Measurements from ENCODE around the gene MYLK2. TPM values are rescaled to one million over a fixed set of nuclear protein-coding genes. Genes with fewer than 3 reads are reported as not detected.

Gene MYLK2
- total RNA-seq, 3 donors from 2014 or later (not counting 1 experiment from before 2014, with no cell fraction given) = 0.12 TPM; not detected in 2

DNA sequence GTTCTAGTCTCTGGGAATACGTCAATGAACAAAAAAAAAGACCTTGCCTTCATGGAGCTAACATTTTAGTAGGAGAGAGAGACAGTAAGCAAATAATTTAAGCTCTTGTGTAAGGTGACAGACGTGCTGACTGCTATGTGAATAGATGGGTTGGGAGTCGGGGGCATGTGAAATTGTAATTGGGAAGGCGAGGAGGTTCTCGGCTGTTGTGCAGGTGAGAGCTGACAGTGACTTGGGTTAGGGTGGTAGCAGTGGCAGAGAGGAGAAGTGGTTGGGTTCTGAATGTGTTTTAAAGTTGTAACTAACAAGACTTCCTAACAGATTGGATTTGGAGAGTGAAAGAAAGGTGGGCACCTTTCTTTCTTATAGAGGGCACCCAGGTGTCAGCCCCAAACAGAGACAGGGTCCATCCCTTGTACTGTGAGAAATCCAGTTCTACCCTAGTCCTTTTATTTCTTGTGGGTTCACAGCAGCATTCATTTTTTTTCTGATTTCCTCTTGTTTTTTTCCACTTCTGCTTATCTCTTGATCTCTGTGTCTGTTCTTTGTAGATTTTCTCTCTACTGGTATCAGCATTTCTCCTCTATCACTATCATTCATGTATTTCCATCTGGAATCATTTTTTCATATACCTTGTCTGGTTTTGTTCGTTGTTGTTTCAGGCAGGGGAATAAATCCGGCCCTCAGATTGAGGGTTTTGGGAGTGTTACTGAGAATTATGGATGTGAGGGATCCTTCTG is 15.4 kb upstream of the MYLK2 start:
- Mint-ChIP-seq H3K9me3 (no peaks in the 10 kb centered on the region), H3K4me3 (no peak overlapping the region), H3K27me3 (ENCODE audit: low read depth in 2 of 2) (no peaks in the 10 kb centered on the region), H3K27ac (no peak overlapping the region), H3K36me3 (no peaks in the 10 kb centered on the region), H3K4me1 (no peaks in the 10 kb centered on the region)
- 73% methylated on average over 7 of the region's 7 CpGs for WGBS (ENCODE audit: insufficient coverage)
- Histone ChIP-seq H3K9me3 (ENCODE audit: control insufficient read depth, insufficient read depth, low read length) (no peaks in the 10 kb centered on the region), H3K4me1 (ENCODE audit: control insufficient read depth, insufficient read depth, low read length) (no peaks in the 10 kb centered on the region), H3K36me3 (ENCODE audit: control insufficient read depth, insufficient read depth, low read length) (no peaks in the 10 kb centered on the region), H3K4me3 (ENCODE audit: low read length) (no peak overlapping the region), H3K27ac (ENCODE audit: low read length) (no peak overlapping the region), H3K27me3 (ENCODE audit: control insufficient read depth, insufficient read depth, low read length) (no peaks in the 10 kb centered on the region)
- DNase-seq = no peak
- ATAC-seq = no peak
- intact Hi-C loops (cut with micrococcal nuclease) = no loop called here
- TF ChIP-seq, protein P1, sequence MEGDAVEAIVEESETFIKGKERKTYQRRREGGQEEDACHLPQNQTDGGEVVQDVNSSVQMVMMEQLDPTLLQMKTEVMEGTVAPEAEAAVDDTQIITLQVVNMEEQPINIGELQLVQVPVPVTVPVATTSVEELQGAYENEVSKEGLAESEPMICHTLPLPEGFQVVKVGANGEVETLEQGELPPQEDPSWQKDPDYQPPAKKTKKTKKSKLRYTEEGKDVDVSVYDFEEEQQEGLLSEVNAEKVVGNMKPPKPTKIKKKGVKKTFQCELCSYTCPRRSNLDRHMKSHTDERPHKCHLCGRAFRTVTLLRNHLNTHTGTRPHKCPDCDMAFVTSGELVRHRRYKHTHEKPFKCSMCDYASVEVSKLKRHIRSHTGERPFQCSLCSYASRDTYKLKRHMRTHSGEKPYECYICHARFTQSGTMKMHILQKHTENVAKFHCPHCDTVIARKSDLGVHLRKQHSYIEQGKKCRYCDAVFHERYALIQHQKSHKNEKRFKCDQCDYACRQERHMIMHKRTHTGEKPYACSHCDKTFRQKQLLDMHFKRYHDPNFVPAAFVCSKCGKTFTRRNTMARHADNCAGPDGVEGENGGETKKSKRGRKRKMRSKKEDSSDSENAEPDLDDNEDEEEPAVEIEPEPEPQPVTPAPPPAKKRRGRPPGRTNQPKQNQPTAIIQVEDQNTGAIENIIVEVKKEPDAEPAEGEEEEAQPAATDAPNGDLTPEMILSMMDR (IDR thresholded peaks at IDR 0.05) = no peak

DNA sequence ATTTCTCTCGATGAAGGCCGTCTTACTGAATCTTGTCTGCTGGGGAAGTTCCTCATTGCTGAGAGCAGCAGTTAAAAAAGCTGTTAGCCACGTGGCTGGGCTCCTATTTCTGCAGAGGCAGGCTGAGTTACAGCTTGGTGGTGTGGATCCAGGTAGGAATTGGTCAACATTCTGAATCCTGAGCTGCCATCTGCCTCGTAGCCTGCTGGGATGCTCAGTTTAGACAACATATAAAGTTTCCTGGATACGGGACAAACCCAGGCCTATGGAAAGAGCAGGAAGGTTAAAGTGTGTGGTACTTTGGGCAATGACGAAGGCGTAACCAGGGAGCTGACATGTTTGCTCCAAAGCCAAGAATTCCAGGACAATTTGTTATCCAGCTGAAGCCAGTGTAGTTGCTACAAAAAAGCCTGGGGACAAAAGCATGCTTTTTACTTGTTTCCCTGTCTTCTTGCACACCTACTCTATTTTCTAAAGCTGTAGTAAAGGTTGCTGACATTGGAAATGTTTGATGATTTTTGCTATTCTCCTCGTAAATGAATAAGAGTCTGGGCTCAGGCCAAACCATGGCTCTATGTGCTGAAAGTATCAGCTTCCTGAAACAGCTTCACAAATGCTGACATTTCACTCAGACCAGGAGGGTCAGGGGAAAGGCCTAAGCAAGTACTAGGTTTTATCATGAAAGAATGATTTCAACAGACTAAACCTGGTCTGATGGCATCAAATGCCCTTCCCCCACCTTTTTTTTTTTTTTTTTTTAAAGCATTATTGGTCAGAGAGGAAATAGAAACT is 12.4 kb upstream of the MYLK2 start:
- TF ChIP-seq, protein P1 (IDR thresholded peaks at IDR 0.05) = no peak
- H3K9me3 ChIP-seq (ENCODE audit: control insufficient read depth, insufficient read depth, low read length) = no peaks in the 10 kb centered on the region
- Mint-ChIP-seq H3K27ac (no peak overlapping the region), H3K9me3 (no peaks in the 10 kb centered on the region), H3K27me3 (ENCODE audit: low read depth in 2 of 2) (no peaks in the 10 kb centered on the region), H3K36me3 (no peaks in the 10 kb centered on the region), H3K4me3 (no peak overlapping the region), H3K4me1 (no peaks in the 10 kb centered on the region)
- no peaks in the 10 kb centered on the region for H3K4me1 ChIP-seq (ENCODE audit: control insufficient read depth, insufficient read depth, low read length)
- no peaks in the 10 kb centered on the region for H3K36me3 ChIP-seq (ENCODE audit: control insufficient read depth, insufficient read depth, low read length)
- H3K27ac ChIP-seq (ENCODE audit: low read length) = no peak overlapping the region
- no peak for DNase-seq
- no peak for ATAC-seq
- WGBS (ENCODE audit: insufficient coverage) = 73% methylated on average over 8 of the region's 8 CpGs
- H3K27me3 ChIP-seq (ENCODE audit: control insufficient read depth, insufficient read depth, low read length) = no peaks in the 10 kb centered on the region
- intact Hi-C loops (cut with micrococcal nuclease) = no loop called here
- H3K4me3 ChIP-seq (ENCODE audit: low read length) = no peak overlapping the region

DNA sequence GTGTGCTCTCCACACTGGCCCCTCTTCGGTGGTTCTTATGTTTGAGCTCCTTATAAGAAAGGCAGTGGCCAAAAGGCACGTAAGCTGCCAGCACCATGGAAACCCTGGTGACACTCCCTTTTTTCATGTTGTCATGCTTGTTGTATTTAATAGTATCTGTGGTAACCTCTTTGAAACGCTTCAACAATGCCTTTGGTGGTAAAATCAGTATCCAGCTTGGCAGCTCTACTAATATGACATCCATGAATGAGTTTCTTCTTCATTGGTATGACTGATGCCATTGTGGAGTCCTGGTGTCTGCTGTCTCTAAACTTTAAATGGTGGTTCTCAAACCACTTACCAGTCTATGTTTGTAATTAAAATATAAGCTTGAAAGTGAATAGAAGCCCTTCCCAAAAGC is 10.7 kb upstream of the MYLK2 start:
- H3K4me1 Mint-ChIP-seq = no peaks in the 10 kb centered on the region
- no peak overlapping the region for H3K27ac Mint-ChIP-seq
- 95% methylated on average over 3 of the region's 3 CpGs for WGBS (ENCODE audit: insufficient coverage)
- Histone ChIP-seq H3K9me3 (ENCODE audit: control insufficient read depth, insufficient read depth, low read length) (no peaks in the 10 kb centered on the region), H3K27me3 (ENCODE audit: control insufficient read depth, insufficient read depth, low read length) (no peaks in the 10 kb centered on the region), H3K4me3 (ENCODE audit: low read length) (no peak overlapping the region), H3K36me3 (ENCODE audit: control insufficient read depth, insufficient read depth, low read length) (no peaks in the 10 kb centered on the region), H3K27ac (ENCODE audit: low read length) (no peak overlapping the region), H3K4me1 (ENCODE audit: control insufficient read depth, insufficient read depth, low read length) (no peaks in the 10 kb centered on the region)
- H3K36me3 Mint-ChIP-seq = no peaks in the 10 kb centered on the region
- no peak for DNase-seq
- intact Hi-C loops (cut with micrococcal nuclease) = no loop called here
- H3K9me3 Mint-ChIP-seq = no peaks in the 10 kb centered on the region
- ATAC-seq = no peak
- H3K27me3 Mint-ChIP-seq (ENCODE audit: low read depth in 2 of 2) = no peaks in the 10 kb centered on the region
- TF ChIP-seq, protein P1 (IDR thresholded peaks at IDR 0.05) = no peak
- H3K4me3 Mint-ChIP-seq = no peak overlapping the region

Measured in natural killer cell (primary cell).